AG09309 (cell line): ENCODE results near the gene RS1.

Source experiments
- DNase-seq: peaks from one replicate; pipeline ENCODE4 v3.0.0-alpha.2; 2010; ENCODE audit warnings: low read depth
- H3K4me3 ChIP-seq: 2 replicates; pipeline ENCODE4 v1.5.1; 2011; ENCODE audit warnings: mild to moderate bottlenecking, low read depth, low read length, moderate library complexity; ENCODE audit not compliant: control insufficient read depth
- CTCF ChIP-seq: IDR thresholded peaks from 2 replicates; pipeline ENCODE4 v1.5.1; 2011; ENCODE audit warnings: mild to moderate bottlenecking, low read depth, low read length, inconsistent platforms; ENCODE audit not compliant: insufficient read depth, control insufficient read depth; ENCODE audit errors: missing control alignments

Gene RS1

GRCh38 chrX:18652636-18653035 lies 19.3 kb downstream of the RS1 start:
- no peak overlapping the region for H3K4me3 ChIP-seq
- TF ChIP-seq CTCF: no peak
- DNase-seq: no peak

GRCh38 chrX:18650662-18651061 lies 21.2 kb downstream of the RS1 start:
- no peak for TF ChIP-seq CTCF
- no peak for DNase-seq
- H3K4me3 ChIP-seq: no peak overlapping the region

GRCh38 chrX:18649498-18649951 lies 22.4 kb downstream of the RS1 start:
- no peak for DNase-seq
- TF ChIP-seq CTCF: no peak
- no peak overlapping the region for H3K4me3 ChIP-seq

- no peak for TF ChIP-seq CTCF
- no peak for DNase-seq
- no peak overlapping the region for H3K4me3 ChIP-seq
Observed at GRCh38 chrX:18647621-18648020, 24.3 kb downstream of the RS1 start.

GRCh38 chrX:18643853-18644252 lies 28.1 kb downstream of the RS1 start:
- no peak for DNase-seq
- TF ChIP-seq CTCF: no peak
- no peak overlapping the region for H3K4me3 ChIP-seq

- H3K4me3 ChIP-seq: no peak overlapping the region
- no peak for DNase-seq
- no peak for TF ChIP-seq CTCF
Observed at GRCh38 chrX:18643243-18643642, 28.7 kb downstream of the RS1 start.

GRCh38 chrX:18640686-18641085 lies 31.2 kb downstream of the RS1 start:
- no peak for TF ChIP-seq CTCF
- H3K4me3 ChIP-seq: no peak overlapping the region
- no peak for DNase-seq
